Calu3 (cell line): Measurements from ENCODE around the gene TYRO3. TPM values are rescaled to one million over a fixed set of nuclear protein-coding genes. Genes with fewer than 3 reads are reported as not detected.

Experiments used
- BruUV-seq: library from RNA; stranded (reverse); fragments of 400-500 nt; replicated peaks from 2 replicates; lab custom pipeline; 2021; lab: Mats Ljungman, UMichigan
- CTCF ChIA-PET: fragments of 300-600 bp; sonication (Branson Sonifier 250); formaldehyde crosslinking; loops from one replicate; lab custom pipeline; 2022; ENCODE audit warnings: antibody characterized with exemption; lab: Charles Lee
- DNase-seq: peaks from one replicate; pipeline ENCODE4 v3.0.0; 2022
- H3K27ac Mint-ChIP-seq: one replicate; pipeline ENCODE4 v1.8.0; 2022; ENCODE audit warnings: mixed read lengths; ENCODE audit not compliant: unreplicated experiment
- H3K27me3 Mint-ChIP-seq: one replicate; pipeline ENCODE4 v1.8.0; 2022; ENCODE audit warnings: mixed read lengths; ENCODE audit not compliant: unreplicated experiment
- H3K36me3 Mint-ChIP-seq: one replicate; pipeline ENCODE4 v1.8.0; 2022; ENCODE audit warnings: mild to moderate bottlenecking, moderate library complexity, mixed read lengths; ENCODE audit not compliant: insufficient read depth, unreplicated experiment
- H3K4me1 Mint-ChIP-seq: one replicate; pipeline ENCODE4 v1.8.0; 2022; ENCODE audit warnings: mild to moderate bottlenecking, low read depth, mixed read lengths; ENCODE audit not compliant: unreplicated experiment
- H3K4me3 Mint-ChIP-seq: one replicate; pipeline ENCODE4 v1.8.0; 2022; ENCODE audit warnings: mild to moderate bottlenecking, low read depth, moderate library complexity, mixed read lengths; ENCODE audit not compliant: unreplicated experiment
- H3K9me3 Mint-ChIP-seq: one replicate; pipeline ENCODE4 v1.8.0; 2022; ENCODE audit warnings: low read depth, mixed read lengths; ENCODE audit not compliant: unreplicated experiment
- CTCF ChIP-seq: fragments of 200-600 bp; IDR thresholded peaks from one replicate; pipeline ENCODE4 v1.8.0; 2022; ENCODE audit warnings: antibody characterized with exemption; ENCODE audit not compliant: unreplicated experiment
- intact Hi-C: fragments of 100-400 bp; cut with micrococcal nuclease; formaldehyde crosslinking; loops from one replicate; pipeline ENCODE4 v1.10.0; 2022; ENCODE audit not compliant: unreplicated experiment
- total RNA-seq: library from RNA; stranded (reverse); gene quantifications from 2 replicates; pipeline ENCODE4 v1.2.3, GENCODE V29; 2022

The TYRO3 gene
- total RNA-seq, 1 experiment from 2014 or later = 8.1 TPM

- intact Hi-C loops = no loop called here
- Mint-ChIP-seq H3K4me3 (peak overlapping the region; percentile 81), H3K27ac (peak overlapping the region; percentile 77), H3K36me3 (peaks cover 16% of the 10 kb centered on the region), H3K4me1 (no peaks in the 10 kb centered on the region), H3K27me3 (no peaks in the 10 kb centered on the region), H3K9me3 (no peaks in the 10 kb centered on the region)
- CTCF ChIA-PET = interaction anchor here (1.3 kb wide), 1 partner anchor 17 kb away, joined by 3 read pairs; no protein-coding TSS in a partner anchor
- no peak for TF ChIP-seq CTCF
- no TSS peak for BruUV-seq
- DNase-seq = no peak
Measured at GRCh38 chr15:41620536-41621199, 61.7 kb downstream of the TYRO3 start.

GRCh38 chr15:41621200-41622193 lies 62.5 kb downstream of the TYRO3 start:
- peak overlapping the region; percentile 77 for H3K27ac Mint-ChIP-seq

GRCh38 chr15:41622901-41623300 lies 63.9 kb downstream of the TYRO3 start:
- Mint-ChIP-seq H3K9me3 (no peaks in the 10 kb centered on the region), H3K4me1 (no peaks in the 10 kb centered on the region), H3K4me3 (no peak overlapping the region), H3K27ac (no peak overlapping the region), H3K27me3 (no peaks in the 10 kb centered on the region), H3K36me3 (peaks cover 16% of the 10 kb centered on the region)
- no peak for TF ChIP-seq CTCF
- intact Hi-C loops = no loop called here
- TSS peak; percentile 57 for BruUV-seq
- no peak for DNase-seq
- CTCF ChIA-PET = no interaction called here

More at GRCh38 chr15:41621200-41622193, 62.5 kb downstream of the TYRO3 start:
- Mint-ChIP-seq H3K27me3 (no peaks in the 10 kb centered on the region), H3K4me3 (peak overlapping the region; percentile 81), H3K9me3 (no peaks in the 10 kb centered on the region), H3K4me1 (no peaks in the 10 kb centered on the region), H3K36me3 (peaks cover 16% of the 10 kb centered on the region)
- no TSS peak for BruUV-seq
- DNase-seq = peak; percentile 77
- CTCF ChIA-PET = interaction anchor here (1.3 kb wide), 1 partner anchor 18 kb away, joined by 3 read pairs; no protein-coding TSS in a partner anchor
- intact Hi-C loops = no loop called here
- no peak for TF ChIP-seq CTCF

GRCh38 chr15:41627203-41627602 lies 68.2 kb downstream of the TYRO3 start:
- intact Hi-C loops = no loop called here
- no peaks in the 10 kb centered on the region for H3K9me3 Mint-ChIP-seq
- H3K4me1 Mint-ChIP-seq = no peaks in the 10 kb centered on the region
- no peak overlapping the region for H3K27ac Mint-ChIP-seq
- BruUV-seq = no TSS peak
- no peak for DNase-seq
- H3K36me3 Mint-ChIP-seq = peaks cover under 1% of the 10 kb centered on the region
- CTCF ChIA-PET = no interaction called here
- TF ChIP-seq CTCF = no peak
- H3K4me3 Mint-ChIP-seq = no peak overlapping the region
- no peaks in the 10 kb centered on the region for H3K27me3 Mint-ChIP-seq
